GM12873 (cell line): Measurements from ENCODE around the gene KMT2D.
A peak's percentile ranks its signal among the peaks of the same experiment; 100 is the strongest.

Experiments
- CTCF ChIP-seq: IDR thresholded peaks from 2 replicates; pipeline ENCODE4 v1.5.1; 2012; ENCODE audit warnings: low read depth, mild to moderate bottlenecking, moderate library complexity, low read length, control low read depth; ENCODE audit not compliant: insufficient read depth; ENCODE audit errors: missing control alignments

Gene KMT2D

GRCh38 chr12:49092086-49092815, 31.7 kb upstream of the KMT2D start:
- TF ChIP-seq CTCF: peak; percentile 73

GRCh38 chr12:49091836-49092085, 31.2 kb upstream of the KMT2D start:
- no peak for TF ChIP-seq CTCF

GRCh38 chr12:49091056-49091835, 30.7 kb upstream of the KMT2D start:
- no peak for TF ChIP-seq CTCF

GRCh38 chr12:49089821-49090773, 29.5 kb upstream of the KMT2D start:
- peak; percentile 35 for TF ChIP-seq CTCF

GRCh38 chr12:49088932-49089330, 28.3 kb upstream of the KMT2D start:
- TF ChIP-seq CTCF: no peak

- TF ChIP-seq CTCF: peak; percentile 94
Measured at GRCh38 chr12:49088150-49088931, 27.7 kb upstream of the KMT2D start.

GRCh38 chr12:49086116-49086515, 25.5 kb upstream of the KMT2D start:
- TF ChIP-seq CTCF: no peak
